Endometrial microvascular endothelial cells (primary cell): Measurements from ENCODE around the gene SLC48A1. TPM values are rescaled to one million over a fixed set of nuclear protein-coding genes. Genes with fewer than 3 reads are reported as not detected.

ENCODE experiments used
- total RNA-seq: library from RNA; depleted of rRNA; stranded (reverse); fragments of >200 nt; gene quantifications from one replicate; pipeline ENCODE4 v1.2.3, GENCODE V29; 2015; ENCODE audit errors: inconsistent ontology term

The SLC48A1 gene
- total RNA-seq, 1 donor from 2014 or later, result 18.5 TPM

Other genes with a start within 250 kb of the SLC48A1 start
- gene RPAP3, start 67.2 kb upstream of the SLC48A1 start, total RNA-seq, result 11.8 TPM
- not detected for gene ENDOU, start 47.7 kb upstream of the SLC48A1 start, total RNA-seq
- 27.8 TPM for gene RAPGEF3, start 14.4 kb upstream of the SLC48A1 start, total RNA-seq
- gene HDAC7, start 46.7 kb downstream of the SLC48A1 start, total RNA-seq, result 84.6 TPM
- 3.6 TPM for gene VDR, start 131.8 kb downstream of the SLC48A1 start, total RNA-seq
- 115 TPM for gene TMEM106C, start 190.4 kb downstream of the SLC48A1 start, total RNA-seq
- not detected for gene COL2A1, start 231.2 kb downstream of the SLC48A1 start, total RNA-seq